Bronchial epithelial cell (primary cell): ENCODE data around the gene WNT3A. TPM values are rescaled to one million over a fixed set of nuclear protein-coding genes. Genes with fewer than 3 reads are reported as not detected.
A peak's percentile ranks its signal among the peaks of the same experiment; 100 is the strongest.
"Not testable (repeated sequence)": the region's sequence is repeated elsewhere in the genome, so short reads cannot be mapped to it uniquely, and the experiment has no call there.

Source experiments
- DNase-seq: peaks from one replicate; pipeline ENCODE4 v3.0.0-alpha.2; 2010; ENCODE audit warnings: low read depth
- FAIRE-seq: peaks from 2 replicates; lab custom pipeline; 2011; peaks lifted over from hg19 to GRCh38; lab: Jason Lieb, UNC
- H3K27me3 ChIP-seq: 2 replicates; pipeline ENCODE4 v1.5.1; 2011; ENCODE audit warnings: low read length; ENCODE audit not compliant: control insufficient read depth, insufficient read depth
- H3K36me3 ChIP-seq: 2 replicates; pipeline ENCODE4 v1.5.1; 2011; ENCODE audit warnings: low read length; ENCODE audit not compliant: control insufficient read depth, insufficient read depth
- H3K4me3 ChIP-seq: 2 replicates; pipeline ENCODE4 v1.5.1; 2011; ENCODE audit warnings: mild to moderate bottlenecking, low read depth, low read length, control low read depth
- CTCF ChIP-seq: IDR thresholded peaks from 2 replicates; pipeline ENCODE4 v1.5.1; 2011; ENCODE audit warnings: mild to moderate bottlenecking, moderate library complexity, low read length, control low read depth, inconsistent platforms; ENCODE audit not compliant: insufficient read depth, severe bottlenecking
- total RNA-seq: library from RNA; depleted of rRNA; stranded (reverse); fragments of >200 nt; gene quantifications from 2 replicates; pipeline ENCODE4 v1.2.1, GENCODE V29; 2014

WNT3A gene
- total RNA-seq, 1 donor from 2014 or later: not detected

- not testable (repeated sequence) for FAIRE-seq, H3K36me3 ChIP-seq, H3K4me3 ChIP-seq, DNase-seq, H3K27me3 ChIP-seq
Observed at GRCh38 chr1:227971643-227972282, 35.0 kb upstream of the WNT3A start.

GRCh38 chr1:227972283-227972679 is 34.5 kb upstream of the WNT3A start:
- H3K27me3 ChIP-seq, DNase-seq, FAIRE-seq, H3K4me3 ChIP-seq, H3K36me3 ChIP-seq: not testable (repeated sequence)

GRCh38 chr1:227972843-227973374 is 33.9 kb upstream of the WNT3A start:
- not testable (repeated sequence) for H3K36me3 ChIP-seq, FAIRE-seq, H3K4me3 ChIP-seq, H3K27me3 ChIP-seq
- DNase-seq: peak; percentile 49

GRCh38 chr1:227973724-227974288 is 33.0 kb upstream of the WNT3A start:
- not testable (repeated sequence) for DNase-seq, H3K36me3 ChIP-seq, FAIRE-seq, H3K27me3 ChIP-seq, H3K4me3 ChIP-seq

GRCh38 chr1:227975583-227976283 is 31.1 kb upstream of the WNT3A start:
- H3K36me3 ChIP-seq, H3K4me3 ChIP-seq, DNase-seq, H3K27me3 ChIP-seq, FAIRE-seq: not testable (repeated sequence)

- H3K4me3 ChIP-seq: no peak overlapping the region
- DNase-seq: no peak
- no peaks in the 10 kb centered on the region for H3K36me3 ChIP-seq
- no peak for FAIRE-seq
- H3K27me3 ChIP-seq: peaks cover 1% of the 10 kb centered on the region
- TF ChIP-seq CTCF: no peak
Observed at GRCh38 chr1:227987181-227987580, 19.6 kb upstream of the WNT3A start.

- no peak for TF ChIP-seq CTCF
- FAIRE-seq (no peak), DNase-seq (no peak)
- Histone ChIP-seq H3K4me3 (no peak overlapping the region), H3K36me3 (no peaks in the 10 kb centered on the region), H3K27me3 (no peaks in the 10 kb centered on the region)
Observed at GRCh38 chr1:227994632-227995300, 12.0 kb upstream of the WNT3A start.
